K562 (cell line): ENCODE data around the gene ALK. TPM values are rescaled to one million over a fixed set of nuclear protein-coding genes. Genes with fewer than 3 reads are reported as not detected.

Experiments
- ATAC-seq: fragments of 200-7000 bp; cut with Tn5 transposase; 3 replicates; pipeline ENCODE4 v1.9.1; 2020; ENCODE audit warnings: moderate library complexity
- BruUV-seq: library from RNA; stranded (reverse); fragments of 400-500 nt; replicated peaks from 2 replicates; lab custom pipeline; 2021; lab: Mats Ljungman, UMichigan
- CTCF ChIA-PET: fragments of 300-600 bp; formaldehyde crosslinking; extraction: SDS; loops from one replicate; lab custom pipeline; 2021; ENCODE audit warnings: low intra/inter-chr PET ratio; lab: Yijun Ruan, JAX
- POLR2A ChIA-PET: fragments of 300-600, 350-650 bp; sonication (Branson Sonifier 250); formaldehyde crosslinking; extraction: SDS; loops from one replicate; lab custom pipeline; 2021; ENCODE audit warnings: antibody characterized with exemption, inconsistent platforms; lab: Yijun Ruan, JAX
- DNase-seq, 4 experiments: peaks; one replicate each; pipeline versions ENCODE4 v3.0.0 to v3.0.0-alpha.2; 2011 to 2018; ENCODE audit warnings: low spot score in 3 of 4, mixed read lengths in 3 of 4; ENCODE audit errors: extremely low read depth in 1 of 4
- FAIRE-seq: peaks from 2 replicates; lab custom pipeline; 2011; peaks lifted over from hg19 to GRCh38; lab: Jason Lieb, UNC
- H2AFZ ChIP-seq: 2 replicates; pipeline ENCODE4 v1.6.0; 2011; ENCODE audit warnings: low read depth, low read length, control low read depth, inconsistent platforms
- H3K27ac ChIP-seq: fragments of 200-600 bp; 3 replicates; pipeline ENCODE4 v1.8.0; 2011; ENCODE audit warnings: low read depth, mild to moderate bottlenecking, control low read depth, inconsistent platforms, low read length, moderate library complexity, mixed read lengths; ENCODE audit errors: extremely low read depth
- H3K27me3 ChIP-seq, 2 experiments: fragments of 300-600 bp in 1 of 2; 2 replicates in 1 of 2; 3 replicates in 1 of 2; pipeline versions ENCODE4 v1.6.0 to v1.8.0; 2011; ENCODE audit warnings: inconsistent platforms in 2 of 2, low read length in 2 of 2, mild to moderate bottlenecking in 1 of 2, mixed read lengths in 1 of 2, moderate library complexity in 1 of 2; ENCODE audit not compliant: control insufficient read depth in 2 of 2, insufficient read depth in 2 of 2
- H3K36me3 ChIP-seq: fragments of 300-600 bp; 3 replicates; pipeline ENCODE4 v1.8.0; 2011; ENCODE audit warnings: mild to moderate bottlenecking, low read length, inconsistent platforms; ENCODE audit not compliant: control insufficient read depth, insufficient read depth
- H3K4me1 ChIP-seq, 2 experiments: fragments of 200-600 bp in 1 of 2; replicated peaks in 1 of 2; 2 replicates in 1 of 2; 3 replicates in 1 of 2; pipeline versions ENCODE4 v1.5.1 to v1.8.0; 2011; ENCODE audit warnings: inconsistent platforms in 2 of 2, low read length in 2 of 2, mild to moderate bottlenecking in 1 of 2, mixed read lengths in 1 of 2, moderate library complexity in 1 of 2; ENCODE audit not compliant: control insufficient read depth in 2 of 2, insufficient read depth in 2 of 2
- H3K4me2 ChIP-seq: 2 replicates; pipeline ENCODE4 v1.6.1; 2011; ENCODE audit warnings: low read length, control low read depth, inconsistent platforms, mixed read lengths; ENCODE audit not compliant: insufficient read depth
- H3K4me3 ChIP-seq: fragments of 200-600 bp; sonication (generic), shearing (Covaris generic); 2 replicates; pipeline ENCODE4 v1.5.1; 2016; ENCODE audit warnings: control low read depth, inconsistent platforms
- H3K79me2 ChIP-seq: fragments of 200-600 bp; 3 replicates; pipeline ENCODE4 v1.8.0; 2011; ENCODE audit warnings: low read length, inconsistent platforms; ENCODE audit not compliant: control insufficient read depth, insufficient read depth
- H3K9ac ChIP-seq, 2 experiments: 2 replicates each; pipeline versions ENCODE4 v1.6.0 to v1.6.1; 2011; ENCODE audit warnings: low read depth in 2 of 2, low read length in 2 of 2, control low read depth in 1 of 2, inconsistent platforms in 1 of 2, mild to moderate bottlenecking in 1 of 2, mixed read lengths in 1 of 2; ENCODE audit not compliant: insufficient read depth in 1 of 2
- H3K9me1 ChIP-seq: one replicate; pipeline ENCODE4 v1.6.0; 2011; ENCODE audit warnings: inconsistent platforms, mild to moderate bottlenecking, low read length, moderate library complexity; ENCODE audit not compliant: control insufficient read depth, insufficient read depth
- H3K9me3 ChIP-seq: replicated peaks from 2 replicates; pipeline ENCODE4 v1.5.1; 2011; ENCODE audit warnings: low read depth, low read length, inconsistent platforms; ENCODE audit not compliant: control insufficient read depth, insufficient read depth
- H4K20me1 ChIP-seq: replicated peaks from 2 replicates; pipeline ENCODE4 v1.6.1; 2011; ENCODE audit warnings: low read length, inconsistent platforms, mixed read lengths; ENCODE audit not compliant: control insufficient read depth, insufficient read depth
- CHD1 ChIP-seq: fragments of 200-600 bp; sonication (generic); IDR thresholded peaks from one replicate; pipeline ENCODE4 v1.6.1; 2012; ENCODE audit warnings: mild to moderate bottlenecking, moderate library complexity, low read length, inconsistent platforms
- KLF13 ChIP-seq: fragments of 450-650 bp; IDR thresholded peaks from 2 replicates; pipeline ENCODE4 v1.6.1; 2016; ENCODE audit warnings: missing genetic modification characterization, low read depth, mild to moderate bottlenecking, missing compliant biosample characterization, moderate library complexity, borderline replicate concordance
- PURB ChIP-seq: sonication (generic); formaldehyde crosslinking; IDR thresholded peaks from 2 replicates; pipeline ENCODE4 v1.9.0; 2021; ENCODE audit warnings: low read depth, mild to moderate bottlenecking, missing genetic modification reagents
- RBM14 ChIP-seq: fragments of 200-400 bp; formaldehyde crosslinking; IDR thresholded peaks from 2 replicates; pipeline ENCODE4 v1.6.1; 2018; ENCODE audit warnings: low read depth, mild to moderate bottlenecking, low read length, moderate library complexity, borderline replicate concordance; ENCODE audit not compliant: insufficient read depth
- TCFL5 ChIP-seq: fragments of 250-450 bp; sonication (Bioruptor Pico); conservative IDR thresholded peaks from 2 replicates; pipeline ENCODE4 v1.6.1; 2021; ENCODE audit warnings: mild to moderate bottlenecking, moderate library complexity, matching md5 sums
- ZNF586 ChIP-seq: fragments of 450-650 bp; formaldehyde crosslinking; conservative IDR thresholded peaks from 2 replicates; pipeline ENCODE4 v1.4.0; 2020; ENCODE audit warnings: mild to moderate bottlenecking, moderate library complexity
- WGBS: fragments of 100-300 bp; shearing (Covaris generic); methylation state at CpG from one replicate; pipeline ENCODE4 v1.1.6; 2016; ENCODE audit warnings: low coverage, mixed read lengths; ENCODE audit not compliant: insufficient coverage; ENCODE audit errors: missing lambda C conversion rate; 5-methylcytosine and 5-hydroxymethylcytosine counted together
- in situ Hi-C: fragments of 300-500 bp; cut with MboI; formaldehyde crosslinking; loops from 4 replicates; pipeline ENCODE4 v1.15.0; 2018; ENCODE audit warnings: inconsistent platforms, mixed read lengths
- intact Hi-C: fragments of 100-400 bp; cut with micrococcal nuclease; formaldehyde crosslinking; loops from 2 replicates; pipeline ENCODE4 v1.14.2; 2022
- polyA plus RNA-seq, 8 experiments: library from polyadenylated mRNA; depleted of rRNA in 4 of 8; stranded (reverse) in 5 of 8; unstranded in 3 of 8; fragments of >200 nt; fragmentation: Nextera tagmentation in 2 of 8; fragmentation: Illumina TruSeq in 1 of 8; extraction: Ambion mirVana in 2 of 8; extraction: Trizol in 1 of 8; gene quantifications; 2 replicates each; pipeline versions ENCODE4 v1.2.1 to v1.2.3, GENCODE V29; 2011 to 2014; ENCODE audit warnings: inconsistent platforms in 1 of 8, missing spikeins in 1 of 8
- total RNA-seq, 7 experiments: library from RNA; depleted of rRNA in 6 of 7; stranded (reverse); fragments of >200 nt in 6 of 7; fragmentation: Illumina TruSeq in 2 of 7; extraction: Trizol in 2 of 7; gene quantifications; 2 replicates each; pipeline versions ENCODE4 v1.2.1 to v1.2.3, GENCODE V29; 2011 to 2021; ENCODE audit warnings: low replicate concordance in 1 of 7
- TF ChIP-seq, protein P1 (sequence below): fragments of 250-450 bp; sonication (Bioruptor Pico); IDR thresholded peaks from 2 replicates; pipeline ENCODE4 v1.5.0; 2021

Gene ALK
- total and polyA plus RNA-seq, 9 of the 15 experiments (the other 6 are each of a cell fraction or from before 2014, with no cell fraction given): not detected

GRCh38 chr2:29497375-29497774 is 424.0 kb downstream of the ALK start:
- no peaks in the 10 kb centered on the region for H3K9me3 ChIP-seq

DNA sequence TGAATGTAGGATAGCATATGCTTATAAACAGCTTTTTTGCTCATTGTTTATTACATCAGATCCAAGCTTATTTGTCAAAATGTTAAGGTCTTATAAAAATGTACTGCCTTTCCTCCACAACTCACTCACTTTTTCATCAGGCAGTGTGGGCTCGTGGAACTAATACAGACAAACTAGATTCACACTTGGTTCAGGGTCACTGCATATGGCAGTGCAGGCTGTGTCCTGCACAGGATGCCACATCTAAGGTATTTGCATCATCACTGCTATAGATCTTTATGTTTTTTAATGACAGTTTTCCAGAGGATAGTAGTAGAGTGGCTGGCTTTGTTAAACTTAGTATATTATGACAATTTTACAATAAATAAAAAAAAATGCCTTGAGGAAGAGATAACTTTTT is 425.2 kb downstream of the ALK start:
- intact Hi-C loops (no loop called here), in situ Hi-C loops (no loop called here)
- no peaks in the 10 kb centered on the region for H3K9me3 ChIP-seq
- H3K9ac ChIP-seq: no peak overlapping the region
- no peaks in the 10 kb centered on the region for H3K27me3 ChIP-seq
- no peak overlapping the region for H3K4me3 ChIP-seq
- no peak overlapping the region for H3K4me2 ChIP-seq
- no peaks in the 10 kb centered on the region for H3K9me1 ChIP-seq
- no TSS peak for BruUV-seq
- POLR2A ChIA-PET: no interaction called here
- H3K4me1 ChIP-seq: no peaks in the 10 kb centered on the region
- WGBS: 0% methylated on average over 1 of the region's 1 CpG
- no peaks in the 10 kb centered on the region for H3K79me2 ChIP-seq
- CTCF ChIA-PET: no interaction called here
- H3K27ac ChIP-seq: no peak overlapping the region
- H2AFZ ChIP-seq: no peak overlapping the region
- H4K20me1 ChIP-seq: no peaks in the 10 kb centered on the region
- FAIRE-seq (no peak), DNase-seq (no peak), ATAC-seq (no peak)
- no peaks in the 10 kb centered on the region for H3K36me3 ChIP-seq
- TF ChIP-seq, protein P1, sequence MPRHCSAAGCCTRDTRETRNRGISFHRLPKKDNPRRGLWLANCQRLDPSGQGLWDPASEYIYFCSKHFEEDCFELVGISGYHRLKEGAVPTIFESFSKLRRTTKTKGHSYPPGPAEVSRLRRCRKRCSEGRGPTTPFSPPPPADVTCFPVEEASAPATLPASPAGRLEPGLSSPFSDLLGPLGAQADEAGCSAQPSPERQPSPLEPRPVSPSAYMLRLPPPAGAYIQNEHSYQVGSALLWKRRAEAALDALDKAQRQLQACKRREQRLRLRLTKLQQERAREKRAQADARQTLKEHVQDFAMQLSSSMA (CRISPR knock-in tag): no peak
- TF ChIP-seq KLF13 (tag): no peak

More at GRCh38 chr2:29497375-29497774, 424.0 kb downstream of the ALK start:
- ChIA-PET POLR2A (no interaction called here), CTCF (no interaction called here)
- Histone ChIP-seq H2AFZ (no peak overlapping the region), H3K27ac (no peak overlapping the region), H3K9me1 (no peaks in the 10 kb centered on the region), H3K9ac (no peak overlapping the region), H3K4me3 (no peak overlapping the region), H3K4me2 (no peak overlapping the region), H4K20me1 (no peaks in the 10 kb centered on the region), H3K79me2 (no peaks in the 10 kb centered on the region), H3K36me3 (no peaks in the 10 kb centered on the region), H3K27me3 (no peaks in the 10 kb centered on the region), H3K4me1 (no peaks in the 10 kb centered on the region)
- 0% methylated on average over 3 of the region's 3 CpGs for WGBS
- BruUV-seq: no TSS peak
- in situ Hi-C loops: no loop called here
- FAIRE-seq: no peak
- ATAC-seq: no peak
- DNase-seq: no peak
- intact Hi-C loops: no loop called here
- TF ChIP-seq CHD1: no peak
- TF ChIP-seq ZNF586 (CRISPR knock-in tag): no peak
- TF ChIP-seq RBM14: no peak
- TF ChIP-seq PURB (CRISPR knock-in tag): no peak
- TF ChIP-seq TCFL5 (CRISPR knock-in tag): no peak
